SK-N-SH (cell line): ENCODE results near the gene RASGEF1C. TPM values are rescaled to one million over a fixed set of nuclear protein-coding genes. Genes with fewer than 3 reads are reported as not detected.

Source experiments
- CTCF ChIA-PET: fragments of 300-600, 350-600 bp; formaldehyde crosslinking; extraction: SDS; loops from one replicate; lab custom pipeline; 2021; lab: Yijun Ruan, JAX
- POLR2A ChIA-PET: fragments of 350-600 bp; sonication (Branson Sonifier 250); formaldehyde crosslinking; extraction: SDS; loops from one replicate; lab custom pipeline; 2020; ENCODE audit warnings: antibody characterized with exemption, inconsistent platforms; lab: Yijun Ruan, JAX
- DNase-seq: peaks from one replicate; pipeline ENCODE4 v3.0.0; 2012
- H2AFZ ChIP-seq: fragments of 200-600 bp; sonication (generic); 2 replicates; pipeline ENCODE4 v1.8.1; 2016; ENCODE audit warnings: antibody characterized with exemption, mild to moderate bottlenecking, low read depth
- H3F3A ChIP-seq: fragments of 200-600 bp; sonication (generic); replicated peaks from 2 replicates; pipeline ENCODE3; 2016; ENCODE audit warnings: antibody characterized with exemption, mild to moderate bottlenecking; ENCODE audit not compliant: insufficient read depth
- H3K27ac ChIP-seq, 2 experiments: fragments of 200-500 bp in 1 of 2; fragments of 200-600 bp in 1 of 2; sonication (Bioruptor generic) in 1 of 2; sonication (generic), shearing (Covaris generic) in 1 of 2; 2 replicates each; pipeline versions ENCODE4 v1.5.1 to v1.6.1; 2014 to 2016; ENCODE audit warnings: low read depth in 2 of 2, inconsistent platforms in 1 of 2, low read length in 1 of 2, mild to moderate bottlenecking in 1 of 2, mixed read lengths in 1 of 2
- H3K27me3 ChIP-seq: fragments of 200-600 bp; sonication (generic), shearing (Covaris generic); 2 replicates; pipeline ENCODE4 v1.6.1; 2016; ENCODE audit warnings: mixed run types; ENCODE audit not compliant: insufficient read depth
- H3K36me3 ChIP-seq, 2 experiments: fragments of 200-500 bp in 1 of 2; fragments of 200-600 bp in 1 of 2; sonication (Bioruptor generic) in 1 of 2; sonication (generic) in 1 of 2; replicated peaks in 1 of 2; 2 replicates each; pipeline versions ENCODE3 to v1.5.1; 2014 to 2016; ENCODE audit warnings: low read length in 1 of 2, mild to moderate bottlenecking in 1 of 2; ENCODE audit not compliant: insufficient read depth in 2 of 2, control insufficient read depth in 1 of 2
- H3K4me1 ChIP-seq, 2 experiments: fragments of 200-500 bp in 1 of 2; fragments of 200-600 bp in 1 of 2; sonication (Bioruptor generic) in 1 of 2; sonication (generic), shearing (Covaris generic) in 1 of 2; 2 replicates each; pipeline versions ENCODE4 v1.5.1 to v1.6.1; 2014 to 2016; ENCODE audit warnings: low read depth in 1 of 2, low read length in 1 of 2, mixed run types in 1 of 2; ENCODE audit not compliant: insufficient read depth in 2 of 2, control insufficient read depth in 1 of 2
- H3K4me2 ChIP-seq: fragments of 200-600 bp; sonication (generic), shearing (Covaris generic); 2 replicates; pipeline ENCODE4 v1.6.1; 2017; ENCODE audit warnings: mixed run types
- H3K4me3 ChIP-seq, 2 experiments: fragments of 200-500 bp in 1 of 2; fragments of 200-600 bp in 1 of 2; sonication (Bioruptor generic) in 1 of 2; sonication (generic), shearing (Covaris generic) in 1 of 2; 2 replicates each; pipeline versions ENCODE4 v1.5.1 to v1.8.1; 2014 to 2016; ENCODE audit warnings: low read depth in 2 of 2, inconsistent platforms in 1 of 2, low read length in 1 of 2, mild to moderate bottlenecking in 1 of 2, mixed read lengths in 1 of 2, moderate library complexity in 1 of 2
- H3K79me2 ChIP-seq: fragments of 200-600 bp; sonication (generic); 2 replicates; pipeline ENCODE4 v1.8.1; 2017; ENCODE audit warnings: mild to moderate bottlenecking; ENCODE audit not compliant: insufficient read depth
- H3K9ac ChIP-seq: fragments of 200-600 bp; sonication (generic); 2 replicates; pipeline ENCODE4 v1.6.1; 2017; ENCODE audit warnings: mixed run types
- H3K9me2 ChIP-seq: fragments of 200-600 bp; sonication (generic); 2 replicates; pipeline ENCODE4 v1.6.1; 2017; ENCODE audit warnings: mixed run types
- H3K9me3 ChIP-seq: fragments of 200-600 bp; sonication (generic); 2 replicates; pipeline ENCODE4 v1.6.1; 2017; ENCODE audit warnings: mixed run types, mild to moderate bottlenecking, moderate library complexity
- H4K20me1 ChIP-seq: fragments of 200-600 bp; sonication (generic); 2 replicates; pipeline ENCODE4 v1.6.1; 2017; ENCODE audit warnings: mild to moderate bottlenecking, mixed run types; ENCODE audit not compliant: insufficient read depth
- EP300 ChIP-seq, 2 experiments: IDR thresholded peaks; 2 replicates each; pipeline versions ENCODE4 v1.4.0 to v1.6.1; 2012; ENCODE audit warnings: borderline replicate concordance in 1 of 2, low read depth in 1 of 2, low read length in 1 of 2
- JUND ChIP-seq: IDR thresholded peaks from 2 replicates; pipeline ENCODE4 v1.4.0; 2012
- MEF2A ChIP-seq: IDR thresholded peaks from 2 replicates; pipeline ENCODE4 v1.4.0; 2012; ENCODE audit warnings: low read depth, borderline replicate concordance
- MXI1 ChIP-seq: IDR thresholded peaks from 2 replicates; pipeline ENCODE4 v1.6.1; 2012; ENCODE audit warnings: mild to moderate bottlenecking, low read depth, low read length, improper control_type of control experiment
- POLR2AphosphoS5 ChIP-seq: IDR thresholded peaks from 2 replicates; pipeline ENCODE4 v1.6.1; 2012; ENCODE audit warnings: low read depth, low read length
- RAD21 ChIP-seq: IDR thresholded peaks from 2 replicates; pipeline ENCODE4 v1.6.1; 2012; ENCODE audit warnings: mild to moderate bottlenecking, low read length
- TCF12 ChIP-seq: IDR thresholded peaks from 2 replicates; pipeline ENCODE4 v1.4.0; 2012
- YY1 ChIP-seq: IDR thresholded peaks from 2 replicates; pipeline ENCODE4 v1.4.0; 2012; ENCODE audit warnings: low read depth, mild to moderate bottlenecking
- WGBS: methylation state at CpG from one replicate; pipeline ENCODE4 v1.1.6; 2017; ENCODE audit warnings: low lambda C conversion rate; 5-methylcytosine and 5-hydroxymethylcytosine counted together
- polyA plus RNA-seq, 3 experiments: library from polyadenylated mRNA; depleted of rRNA; stranded (reverse); fragments of >200 nt; gene quantifications; 2 replicates each; pipeline ENCODE4 v1.2.3, GENCODE V29; 2012
- TF ChIP-seq, protein P1 (sequence below): IDR thresholded peaks from 2 replicates; pipeline ENCODE4 v1.6.1; 2012; ENCODE audit warnings: mild to moderate bottlenecking, low read depth, low read length, moderate library complexity
- TF ChIP-seq, protein P2 (sequence below): IDR thresholded peaks from 2 replicates; pipeline ENCODE4 v1.4.0; 2012; ENCODE audit warnings: low read depth, borderline replicate concordance

RASGEF1C gene
- polyA plus RNA-seq, 1 of the 3 experiments (the other 2 are of a cell fraction): not detected

DNA sequence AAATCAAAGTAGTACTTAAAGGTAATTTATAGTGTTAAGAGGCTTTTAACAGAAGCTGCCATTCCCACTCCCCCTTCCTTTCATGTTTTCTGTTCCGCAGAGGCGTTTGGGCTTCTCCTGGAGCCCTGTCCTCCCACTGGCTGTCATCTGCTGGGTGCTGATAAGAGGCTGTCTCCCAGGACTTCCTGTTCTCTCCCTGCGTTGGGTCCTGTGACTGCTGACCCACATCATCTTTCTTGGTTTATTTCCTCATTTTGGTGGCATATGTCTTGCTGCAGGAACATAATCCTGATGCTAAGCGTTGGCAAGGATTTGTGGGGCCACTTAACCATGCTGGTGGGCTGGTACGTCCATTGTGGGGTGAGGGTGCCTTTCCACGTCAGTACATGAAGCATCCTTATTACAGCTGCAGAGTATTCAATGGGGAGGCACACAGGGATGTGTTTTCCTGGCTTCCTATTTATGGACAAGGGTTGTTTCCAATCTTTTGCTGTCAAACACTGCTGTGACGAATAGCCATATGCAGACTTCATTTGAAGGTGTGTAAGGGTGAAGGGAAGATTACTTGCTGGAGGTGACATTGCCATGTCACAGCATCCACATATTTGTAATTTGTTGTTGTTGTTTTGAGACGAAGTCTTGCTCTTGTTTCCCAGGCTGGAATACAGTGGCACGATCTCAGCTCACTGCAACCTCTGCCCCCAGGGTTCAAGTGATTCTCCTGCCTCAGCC lies 115.2 kb downstream of the RASGEF1C start (continued):
- TF ChIP-seq, protein P1, sequence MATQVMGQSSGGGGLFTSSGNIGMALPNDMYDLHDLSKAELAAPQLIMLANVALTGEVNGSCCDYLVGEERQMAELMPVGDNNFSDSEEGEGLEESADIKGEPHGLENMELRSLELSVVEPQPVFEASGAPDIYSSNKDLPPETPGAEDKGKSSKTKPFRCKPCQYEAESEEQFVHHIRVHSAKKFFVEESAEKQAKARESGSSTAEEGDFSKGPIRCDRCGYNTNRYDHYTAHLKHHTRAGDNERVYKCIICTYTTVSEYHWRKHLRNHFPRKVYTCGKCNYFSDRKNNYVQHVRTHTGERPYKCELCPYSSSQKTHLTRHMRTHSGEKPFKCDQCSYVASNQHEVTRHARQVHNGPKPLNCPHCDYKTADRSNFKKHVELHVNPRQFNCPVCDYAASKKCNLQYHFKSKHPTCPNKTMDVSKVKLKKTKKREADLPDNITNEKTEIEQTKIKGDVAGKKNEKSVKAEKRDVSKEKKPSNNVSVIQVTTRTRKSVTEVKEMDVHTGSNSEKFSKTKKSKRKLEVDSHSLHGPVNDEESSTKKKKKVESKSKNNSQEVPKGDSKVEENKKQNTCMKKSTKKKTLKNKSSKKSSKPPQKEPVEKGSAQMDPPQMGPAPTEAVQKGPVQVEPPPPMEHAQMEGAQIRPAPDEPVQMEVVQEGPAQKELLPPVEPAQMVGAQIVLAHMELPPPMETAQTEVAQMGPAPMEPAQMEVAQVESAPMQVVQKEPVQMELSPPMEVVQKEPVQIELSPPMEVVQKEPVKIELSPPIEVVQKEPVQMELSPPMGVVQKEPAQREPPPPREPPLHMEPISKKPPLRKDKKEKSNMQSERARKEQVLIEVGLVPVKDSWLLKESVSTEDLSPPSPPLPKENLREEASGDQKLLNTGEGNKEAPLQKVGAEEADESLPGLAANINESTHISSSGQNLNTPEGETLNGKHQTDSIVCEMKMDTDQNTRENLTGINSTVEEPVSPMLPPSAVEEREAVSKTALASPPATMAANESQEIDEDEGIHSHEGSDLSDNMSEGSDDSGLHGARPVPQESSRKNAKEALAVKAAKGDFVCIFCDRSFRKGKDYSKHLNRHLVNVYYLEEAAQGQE: no peak
- TF ChIP-seq, all 33 proteins: peak for 0

DNA sequence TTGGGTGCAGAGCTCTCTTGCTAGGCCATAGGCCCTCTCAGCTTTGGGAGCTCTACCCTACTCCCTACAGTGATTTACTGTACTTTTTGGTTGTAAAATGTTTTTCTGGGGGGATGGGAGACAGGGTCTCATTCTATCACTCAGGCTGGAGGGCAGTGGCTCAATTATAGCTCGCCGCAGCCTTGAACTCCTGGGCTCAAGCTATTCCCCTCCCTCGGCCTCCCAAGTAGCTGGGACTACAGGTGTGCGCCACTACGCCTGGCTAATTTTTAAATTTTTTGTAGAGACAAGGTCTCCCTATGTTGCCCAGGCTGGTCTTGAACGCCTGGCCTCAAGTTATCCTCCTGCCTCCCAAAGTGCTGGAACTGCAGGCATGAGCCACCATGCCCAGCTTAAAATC lies 115.8 kb downstream of the RASGEF1C start:
- Histone ChIP-seq H3K4me3 (no peak overlapping the region), H3F3A (peaks cover 3% of the 10 kb centered on the region), H3K9me2 (no peaks in the 10 kb centered on the region), H3K4me2 (no peak overlapping the region), H3K36me3 (no peaks in the 10 kb centered on the region), H3K79me2 (no peaks in the 10 kb centered on the region), H3K4me1 (peaks cover 0 to 3% of the 10 kb centered on the region in 2 experiments; a peak in 1 of 4 replicates), H2AFZ (no peak overlapping the region), H3K9ac (no peak overlapping the region), H3K27me3 (no peaks in the 10 kb centered on the region), H3K27ac (no peak overlapping the region), H4K20me1 (no peaks in the 10 kb centered on the region), H3K9me3 (no peaks in the 10 kb centered on the region)
- WGBS: 84% methylated on average over 6 of the region's 6 CpGs
- no peak for DNase-seq
- TF ChIP-seq POLR2AphosphoS5 (no peak), YY1 (no peak), RAD21 (no peak), MXI1 (no peak), MEF2A (no peak), EP300 (IDR thresholded peaks at IDR 0.05; ENCODE audit: borderline replicate concordance in 1 of 2, low read depth in 1 of 2, low read length in 1 of 2) (no peak), TCF12 (no peak), JUND (no peak)
- TF ChIP-seq, protein P2, sequence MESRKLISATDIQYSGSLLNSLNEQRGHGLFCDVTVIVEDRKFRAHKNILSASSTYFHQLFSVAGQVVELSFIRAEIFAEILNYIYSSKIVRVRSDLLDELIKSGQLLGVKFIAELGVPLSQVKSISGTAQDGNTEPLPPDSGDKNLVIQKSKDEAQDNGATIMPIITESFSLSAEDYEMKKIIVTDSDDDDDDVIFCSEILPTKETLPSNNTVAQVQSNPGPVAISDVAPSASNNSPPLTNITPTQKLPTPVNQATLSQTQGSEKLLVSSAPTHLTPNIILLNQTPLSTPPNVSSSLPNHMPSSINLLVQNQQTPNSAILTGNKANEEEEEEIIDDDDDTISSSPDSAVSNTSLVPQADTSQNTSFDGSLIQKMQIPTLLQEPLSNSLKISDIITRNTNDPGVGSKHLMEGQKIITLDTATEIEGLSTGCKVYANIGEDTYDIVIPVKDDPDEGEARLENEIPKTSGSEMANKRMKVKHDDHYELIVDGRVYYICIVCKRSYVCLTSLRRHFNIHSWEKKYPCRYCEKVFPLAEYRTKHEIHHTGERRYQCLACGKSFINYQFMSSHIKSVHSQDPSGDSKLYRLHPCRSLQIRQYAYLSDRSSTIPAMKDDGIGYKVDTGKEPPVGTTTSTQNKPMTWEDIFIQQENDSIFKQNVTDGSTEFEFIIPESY: no peak
- TF ChIP-seq, protein P1: no peak
- ChIA-PET POLR2A (no interaction called here), CTCF (interaction anchor here (1.9 kb wide), 1 partner anchor 34 kb away, joined by 6 read pairs; no protein-coding TSS in a partner anchor)
